Inflammatory macrophage (primary cell): Measurements from ENCODE around the gene PROSER3.
A peak's percentile ranks its signal among the peaks of the same experiment; 100 is the strongest.
"Not testable (repeated sequence)": the region's sequence is repeated elsewhere in the genome, so short reads cannot be mapped to it uniquely, and the experiment has no call there.

Experiments
- DNase-seq, 2 donors: peaks; one replicate each; pipeline ENCODE4 v3.0.0-alpha.2; 2020 to 2022

Gene PROSER3

DNA sequence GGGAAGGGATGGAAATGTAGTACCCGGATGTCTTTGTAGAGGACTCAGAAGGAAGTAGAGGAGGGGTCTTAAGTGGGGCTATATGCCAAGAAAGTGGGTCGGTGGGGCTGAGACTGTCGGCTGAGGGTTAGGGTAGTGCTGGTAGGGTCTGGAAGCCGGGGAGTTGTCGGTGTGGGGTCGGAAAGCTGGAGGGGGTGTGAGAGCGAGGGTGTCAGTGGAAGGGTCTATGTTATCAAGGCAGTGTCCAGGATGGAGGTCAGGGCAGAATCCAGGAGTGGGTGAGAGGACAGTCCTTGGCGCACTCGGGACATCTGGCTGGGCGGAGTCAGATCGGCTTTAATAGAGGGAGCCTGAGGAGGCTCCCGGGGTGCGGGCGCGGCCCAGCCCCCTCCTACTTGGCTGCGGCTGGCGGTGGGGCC, 2.8 kb upstream of the PROSER3 start:
- DNase-seq = no peak

DNA sequence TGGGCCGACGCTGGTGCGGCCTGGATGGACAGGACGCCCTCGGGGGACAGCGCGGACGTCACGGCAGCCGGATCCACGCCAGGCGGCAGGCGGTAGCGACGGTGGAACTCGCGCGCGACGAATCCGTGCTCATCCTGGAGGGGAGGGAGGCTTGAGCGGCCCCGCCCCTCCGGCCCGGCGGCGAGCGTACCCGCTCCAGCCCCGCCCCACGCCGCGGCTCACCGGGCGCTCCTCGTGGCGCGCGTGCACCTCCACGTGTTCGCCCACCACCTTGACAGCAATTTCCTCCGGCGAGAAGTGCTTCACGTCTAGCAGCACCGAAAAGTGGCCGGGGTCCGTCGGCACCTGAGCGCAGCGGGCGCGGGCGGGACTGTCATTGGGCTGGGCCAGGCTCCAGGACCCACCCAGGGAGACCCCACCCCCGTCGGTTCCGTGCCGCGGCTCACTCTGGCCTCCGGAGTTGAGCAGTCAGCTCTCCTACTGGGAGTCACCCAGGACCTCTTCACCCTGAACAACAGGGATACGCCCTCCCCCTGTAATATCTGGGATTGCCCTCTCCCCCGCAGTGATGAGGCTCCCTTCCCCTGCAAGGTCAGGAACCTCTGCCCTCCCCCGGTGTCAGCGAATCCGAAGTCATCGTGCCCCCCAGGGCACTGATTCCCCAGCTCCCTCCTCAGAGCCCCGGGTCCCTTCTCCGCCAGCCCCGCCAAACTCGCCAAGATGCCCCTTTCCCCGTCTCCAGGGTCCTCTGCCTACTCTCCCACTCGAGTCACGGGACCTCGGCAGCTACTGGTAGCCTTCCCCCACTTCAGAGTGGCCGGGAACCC, 2.2 kb upstream of the PROSER3 start:
- DNase-seq = peak in 1 of 2 donors; percentile 27

GRCh38 chr19:35756377-35757230, 1.4 kb upstream of the PROSER3 start, which contains the start of gene HSPB6:
Gene HSPB6 (minus strand): TSS chr19:35757029. CDS start chr19:35757008, 21 bp downstream.
- no peak for DNase-seq

DNA sequence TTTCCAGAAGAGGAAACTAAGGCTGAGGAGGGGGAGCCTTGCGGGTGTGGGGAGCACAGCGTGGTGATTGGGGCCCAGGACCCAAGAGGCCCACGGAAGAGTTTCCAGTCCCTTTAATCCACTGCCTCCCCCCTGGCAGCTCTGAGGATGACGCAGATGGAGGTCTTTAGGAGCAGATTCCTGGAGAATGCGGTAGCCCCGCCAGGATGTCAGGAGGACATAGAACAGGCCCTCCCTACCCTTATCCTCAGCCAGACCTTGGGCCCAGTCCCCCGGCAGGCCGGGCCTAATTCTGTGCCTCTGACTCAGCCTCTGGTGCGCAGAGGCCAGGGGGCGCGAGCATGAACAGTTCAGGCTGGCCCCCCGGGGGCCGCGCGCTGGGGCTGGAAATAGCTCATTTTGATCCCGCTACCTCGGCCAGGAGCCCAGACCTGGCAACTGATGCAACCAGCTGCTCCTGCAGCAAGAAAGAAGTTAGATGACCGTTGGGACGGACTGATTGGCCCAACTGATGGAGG, 686 bp upstream of the PROSER3 start:
- peak in 1 of 2 donors; percentile 9 for DNase-seq

- no peak for DNase-seq
Observed at GRCh38 chr19:35759697-35760096, 1.7 kb downstream of the PROSER3 start.

- no peak for DNase-seq
Observed at GRCh38 chr19:35760711-35761349, 2.9 kb downstream of the PROSER3 start.

DNA sequence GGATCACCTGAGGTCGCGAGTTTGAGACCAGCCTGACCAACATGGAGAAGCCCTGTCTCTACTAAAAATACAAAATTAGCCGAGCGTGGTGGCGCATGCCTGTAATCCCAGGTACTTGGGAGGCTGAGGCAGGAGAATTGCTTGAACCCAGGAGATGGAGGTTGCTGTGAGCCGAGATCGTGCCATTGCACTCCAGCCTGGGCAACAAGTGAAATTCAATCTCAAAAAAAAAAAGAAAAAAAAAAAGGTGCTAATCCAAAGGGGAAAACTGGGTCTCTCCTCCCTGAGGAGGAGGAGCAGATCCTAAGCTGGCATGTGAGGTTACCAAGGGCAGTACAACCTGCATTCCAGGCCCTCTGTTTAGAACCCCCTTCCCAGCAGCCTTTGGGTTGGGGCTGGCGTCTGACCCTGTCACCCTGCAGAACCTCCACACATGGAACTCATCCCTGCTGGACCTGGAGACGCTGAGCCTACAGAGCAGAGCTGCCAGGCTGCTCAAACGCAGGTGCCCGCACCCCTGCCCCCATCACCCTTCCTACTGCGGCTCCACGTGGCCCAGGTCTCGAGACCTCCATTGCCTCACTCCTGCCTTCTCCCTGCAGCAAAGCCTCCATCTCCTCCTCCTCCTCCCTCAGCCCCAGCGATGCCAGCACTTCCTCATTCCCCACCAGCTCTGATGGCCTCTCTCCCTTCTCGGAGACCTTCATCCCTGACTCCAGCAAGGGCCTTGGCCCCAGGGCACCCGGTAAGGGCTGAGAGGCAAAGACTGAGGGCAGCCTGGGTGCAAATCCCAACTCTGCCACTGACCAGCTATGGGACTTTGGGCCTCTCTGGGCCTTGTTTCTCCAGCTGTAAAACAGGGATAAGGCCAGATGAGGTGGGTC, 6.7 kb downstream of the PROSER3 start:
- DNase-seq = no peak

GRCh38 chr19:35766571-35767104, 8.7 kb downstream of the PROSER3 start:
- DNase-seq = no peak

DNA sequence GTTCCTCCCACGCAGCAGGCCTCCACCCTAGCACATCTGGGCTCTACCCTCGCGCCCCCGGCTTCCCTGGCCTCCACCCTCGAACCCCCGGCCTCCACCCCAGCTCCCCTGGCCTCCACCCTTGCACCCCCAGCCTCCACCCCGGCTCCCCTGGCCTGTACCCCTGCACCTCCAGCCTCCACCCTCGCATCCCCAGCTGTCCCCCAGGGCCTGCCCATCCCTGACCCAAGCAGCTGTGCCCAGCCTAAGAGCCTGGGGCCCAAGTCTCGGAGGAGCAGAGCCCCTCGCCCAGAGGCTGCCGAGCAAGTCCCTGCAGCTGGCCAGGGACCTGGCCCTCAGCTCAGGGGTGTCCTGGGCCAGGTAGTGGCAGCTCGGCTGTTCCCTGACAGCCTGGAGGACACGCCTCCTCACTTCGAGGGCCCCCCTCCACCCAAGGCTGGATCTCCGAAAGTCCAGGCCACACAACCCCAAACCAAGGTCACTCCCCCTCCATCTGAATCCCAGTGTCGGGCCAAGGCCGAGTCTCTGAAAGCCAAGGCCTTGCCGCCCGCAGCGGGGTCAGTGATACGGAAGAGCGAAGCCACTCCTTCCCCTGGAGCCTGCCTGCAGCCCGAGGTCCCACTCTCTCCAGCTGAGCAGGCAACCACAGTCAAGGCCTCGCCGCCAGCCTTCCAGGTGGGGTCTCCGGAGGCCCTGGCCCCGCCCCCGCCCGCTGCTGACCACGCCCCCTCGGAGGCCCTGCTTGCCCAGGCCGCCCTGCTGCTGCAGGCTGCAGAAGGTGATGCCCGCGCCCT, 9.5 kb downstream of the PROSER3 start:
- no peak for DNase-seq

DNA sequence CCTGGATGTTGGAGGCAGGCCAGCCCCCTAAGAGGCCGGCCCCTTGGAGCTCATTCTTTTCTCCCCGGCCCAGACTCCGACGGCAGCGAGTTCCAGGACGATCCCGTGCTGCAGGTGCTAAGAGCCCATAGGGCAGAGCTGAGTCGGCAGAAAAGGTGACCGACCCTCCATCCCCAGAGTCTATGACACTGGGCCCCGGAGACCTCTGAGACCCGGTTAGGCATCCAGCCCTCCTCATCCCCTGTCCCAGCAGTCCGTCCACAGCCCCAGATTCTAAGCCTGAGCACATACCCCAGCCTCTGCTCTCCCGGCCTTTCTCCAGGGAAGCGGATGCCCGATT, 10.1 kb downstream of the PROSER3 start:
- no peak for DNase-seq

GRCh38 chr19:35772362-35772761, 14.4 kb downstream of the PROSER3 start:
- DNase-seq = not testable (repeated sequence)

- peak in 1 of 2 donors; percentile 12 for DNase-seq
Observed at GRCh38 chr19:35773020-35773806, 15.2 kb downstream of the PROSER3 start.

- DNase-seq = no peak
Observed at GRCh38 chr19:35774274-35775045, 16.5 kb downstream of the PROSER3 start.

DNA sequence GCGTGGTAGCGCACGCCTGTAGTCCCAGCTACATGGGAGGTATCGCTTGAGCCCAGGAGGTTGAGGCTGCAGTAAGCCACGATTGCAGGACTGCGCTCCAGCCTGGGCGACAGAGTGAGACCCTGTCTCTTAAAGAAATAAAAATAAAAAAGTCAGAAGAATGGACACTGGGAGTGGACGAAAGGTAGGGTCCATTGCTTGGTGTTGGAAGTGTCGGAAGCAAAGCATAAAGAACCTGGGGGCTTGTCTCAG, 17.0 kb downstream of the PROSER3 start:
- no peak for DNase-seq

GRCh38 chr19:35775298-35776101, 17.5 kb downstream of the PROSER3 start, which contains the start of gene ARHGAP33:
Gene ARHGAP33 (plus strand): TSS chr19:35775564. CDS start chr19:35775659, 95 bp downstream.
- peak; percentile 99 for DNase-seq

DNA sequence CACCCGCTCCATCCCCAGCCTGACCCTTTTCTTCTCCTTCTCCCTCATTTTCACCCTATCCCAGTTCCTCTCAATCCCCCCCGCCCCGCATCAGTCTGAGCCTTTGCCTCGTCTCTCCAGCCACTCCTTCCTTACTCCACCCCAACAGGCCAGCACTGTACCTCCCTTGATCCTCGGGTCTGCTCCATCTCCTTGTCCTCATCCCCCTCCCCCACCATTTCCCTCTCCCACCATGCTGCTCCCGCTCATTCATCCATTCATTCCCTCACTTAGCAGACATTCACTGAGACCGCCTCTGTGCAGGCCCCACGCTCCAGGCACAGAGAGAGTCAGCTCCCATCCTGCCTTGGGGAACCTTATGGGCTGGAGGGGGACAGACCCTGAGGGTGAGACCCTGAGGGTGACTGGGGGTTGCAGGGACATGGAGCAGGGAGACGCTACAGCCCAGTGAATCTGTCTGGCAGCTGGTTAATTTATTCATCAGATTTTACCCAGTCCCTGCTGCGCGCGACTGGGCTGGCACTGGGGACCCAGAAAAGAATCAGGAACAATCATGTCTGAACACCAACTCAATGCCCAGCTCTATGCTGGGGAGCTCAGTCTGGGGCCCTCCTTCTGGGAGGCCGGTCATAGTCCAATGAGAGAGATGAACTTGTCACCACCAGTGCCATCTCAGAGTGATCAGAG, 18.3 kb downstream of the PROSER3 start:
- no peak for DNase-seq

GRCh38 chr19:35777086-35777841, 19.3 kb downstream of the PROSER3 start:
- no peak for DNase-seq
